Measurements from ENCODE around the gene LRCH1.

- no peak for TF ChIP-seq CTCF (IDR thresholded peaks at IDR 0.05)
- no peak for TF ChIP-seq EP300 (IDR thresholded peaks at IDR 0.05)
- TF ChIP-seq POLR2AphosphoS5 (IDR thresholded peaks at IDR 0.05) = no peak
These were observed 129.7 kb downstream of the LRCH1 start for GRCh38 chr13:46682707-46683106.
